Suprapubic skin (tissue), 4 donors: Measurements from ENCODE around the gene GIGYF1. TPM values are rescaled to one million over a fixed set of nuclear protein-coding genes. Genes with fewer than 3 reads are reported as not detected.
A peak's percentile ranks its signal among the peaks of the same experiment; 100 is the strongest.

Experiments used
- DNase-seq, 2 donors: peaks; one replicate each; pipeline ENCODE4 v3.0.0-alpha.2; 2019; ENCODE audit warnings: low spot score in 2 of 2
- H3K27ac ChIP-seq: fragments of 200-600 bp; sonication (generic); one replicate; pipeline ENCODE4 v1.5.1; 2019
- H3K27me3 ChIP-seq: fragments of 200-600 bp; sonication (generic); one replicate; pipeline ENCODE4 v1.5.1; 2019
- H3K36me3 ChIP-seq: fragments of 200-600 bp; sonication (generic); one replicate; pipeline ENCODE4 v1.5.1; 2019
- H3K4me1 ChIP-seq: fragments of 200-600 bp; sonication (generic); one replicate; pipeline ENCODE4 v1.5.1; 2019
- H3K4me3 ChIP-seq: fragments of 200-600 bp; sonication (generic); one replicate; pipeline ENCODE4 v1.5.1; 2019; ENCODE audit warnings: mild to moderate bottlenecking
- H3K9me3 ChIP-seq: fragments of 200-600 bp; sonication (generic); one replicate; pipeline ENCODE4 v1.5.1; 2019
- CTCF ChIP-seq, 2 donors: fragments of 200-600 bp in 1 of 2; fragments of 450-650 bp in 1 of 2; sonication (generic) in 1 of 2; IDR thresholded peaks; one replicate each; pipeline ENCODE4 v1.5.1; 2016 to 2019; ENCODE audit warnings: antibody characterized with exemption in 2 of 2, mild to moderate bottlenecking in 1 of 2, moderate library complexity in 1 of 2
- EP300 ChIP-seq: sonication (generic); formaldehyde crosslinking; IDR thresholded peaks from one replicate; pipeline ENCODE4 v1.6.1; 2017; ENCODE audit warnings: antibody characterized with exemption
- POLR2A ChIP-seq, 2 donors: fragments of 450-650 bp; IDR thresholded peaks; one replicate each; pipeline ENCODE4 v1.6.1; 2017; ENCODE audit warnings: antibody characterized with exemption in 2 of 2, mild to moderate bottlenecking in 2 of 2, moderate library complexity in 2 of 2
- POLR2AphosphoS5 ChIP-seq, 3 donors: sonication (generic); formaldehyde crosslinking; IDR thresholded peaks; one replicate each; pipeline ENCODE4 v1.6.1; 2017; ENCODE audit warnings: antibody characterized with exemption in 3 of 3
- WGBS: methylation state at CpG from one replicate; pipeline ENCODE4 v1.1.5; 2018; 5-methylcytosine and 5-hydroxymethylcytosine counted together
- total RNA-seq, 4 donors: library from RNA; depleted of rRNA; stranded (reverse); fragments of >200 nt; gene quantifications; one replicate each; pipeline ENCODE4 v1.1.0, GENCODE V29; 2016

The GIGYF1 gene
- total RNA-seq, 4 donors from 2014 or later, result 29.0 to 91.6 (median 40.7) TPM

- Histone ChIP-seq H3K27ac (peak overlapping the region; percentile 93), H3K4me1 (peaks cover 40% of the 10 kb centered on the region), H3K4me3 (peak overlapping the region; percentile 87), H3K27me3 (no peaks in the 10 kb centered on the region), H3K9me3 (no peaks in the 10 kb centered on the region), H3K36me3 (peaks cover 31% of the 10 kb centered on the region)
- peak in 1 of 2 donors; percentile 82 for DNase-seq
- no peak for TF ChIP-seq POLR2AphosphoS5 (IDR thresholded peaks at IDR 0.05)
- TF ChIP-seq EP300, result no peak
- no peak for TF ChIP-seq POLR2A (IDR thresholded peaks at IDR 0.05)
- TF ChIP-seq CTCF (IDR thresholded peaks at IDR 0.05), result no peak
- 1% methylated on average over 20 of the region's 43 CpGs for WGBS
Observed at GRCh38 chr7:100674411-100675104, 19.5 kb downstream of the GIGYF1 start.

- WGBS, result under 1% methylated on average over 28 of the region's 34 CpGs
- Histone ChIP-seq H3K27me3 (no peaks in the 10 kb centered on the region), H3K27ac (peak overlapping the region; percentile 93), H3K4me1 (peaks cover 35% of the 10 kb centered on the region), H3K9me3 (no peaks in the 10 kb centered on the region), H3K36me3 (peaks cover 26% of the 10 kb centered on the region), H3K4me3 (peak overlapping the region; percentile 87)
- DNase-seq, result peak in 1 of 2 donors; percentile 85
- TF ChIP-seq POLR2AphosphoS5 (IDR thresholded peaks at IDR 0.05) (no peak), POLR2A (IDR thresholded peaks at IDR 0.05) (no peak), CTCF (IDR thresholded peaks at IDR 0.05) (no peak)
Observed at GRCh38 chr7:100673942-100674410, 20.1 kb downstream of the GIGYF1 start.

GRCh38 chr7:100673302-100673941, 20.6 kb downstream of the GIGYF1 start, which contains the start of gene GNB2:
Gene GNB2, plus strand, starts transcription at chr7:100673740. Its CDS starts 2,526 bp downstream, at chr7:100676266.
- no peaks in the 10 kb centered on the region for H3K27me3 ChIP-seq
- WGBS, result 1% methylated on average over 10 of the region's 65 CpGs
- peaks cover 29% of the 10 kb centered on the region for H3K4me1 ChIP-seq
- no peaks in the 10 kb centered on the region for H3K9me3 ChIP-seq
- peak within 1 kb of the TSS; percentile 93 for H3K27ac ChIP-seq
- peak within 1 kb of the TSS; percentile 87 for H3K4me3 ChIP-seq
- DNase-seq, result peak; percentile 99 to 100
- TF ChIP-seq POLR2AphosphoS5 (IDR thresholded peaks at IDR 0.05) (peak; percentile 8 to 100 (median 99)), EP300 (no peak), POLR2A (IDR thresholded peaks at IDR 0.05) (peak in 1 of 2 donors; percentile 78), CTCF (IDR thresholded peaks at IDR 0.05) (no peak)
- H3K36me3 ChIP-seq, result peaks cover 20% of the 10 kb centered on the region

- no peak overlapping the region for H3K27ac ChIP-seq
- no peak overlapping the region for H3K4me3 ChIP-seq
- TF ChIP-seq POLR2A (IDR thresholded peaks at IDR 0.05) (no peak), CTCF (IDR thresholded peaks at IDR 0.05) (no peak), EP300 (no peak), POLR2AphosphoS5 (IDR thresholded peaks at IDR 0.05) (no peak)
- WGBS, result 95% methylated on average over 18 of the region's 18 CpGs
- peaks cover 2% of the 10 kb centered on the region for H3K36me3 ChIP-seq
- H3K9me3 ChIP-seq, result no peaks in the 10 kb centered on the region
- peaks cover 21% of the 10 kb centered on the region for H3K4me1 ChIP-seq
- DNase-seq, result no peak
- no peaks in the 10 kb centered on the region for H3K27me3 ChIP-seq
Observed at GRCh38 chr7:100671353-100672327, 22.4 kb downstream of the GIGYF1 start.
